Measurements from ENCODE around the gene NOD2.
A peak's percentile ranks its signal among the peaks of the same experiment; 100 is the strongest.

The NOD2 gene

DNA sequence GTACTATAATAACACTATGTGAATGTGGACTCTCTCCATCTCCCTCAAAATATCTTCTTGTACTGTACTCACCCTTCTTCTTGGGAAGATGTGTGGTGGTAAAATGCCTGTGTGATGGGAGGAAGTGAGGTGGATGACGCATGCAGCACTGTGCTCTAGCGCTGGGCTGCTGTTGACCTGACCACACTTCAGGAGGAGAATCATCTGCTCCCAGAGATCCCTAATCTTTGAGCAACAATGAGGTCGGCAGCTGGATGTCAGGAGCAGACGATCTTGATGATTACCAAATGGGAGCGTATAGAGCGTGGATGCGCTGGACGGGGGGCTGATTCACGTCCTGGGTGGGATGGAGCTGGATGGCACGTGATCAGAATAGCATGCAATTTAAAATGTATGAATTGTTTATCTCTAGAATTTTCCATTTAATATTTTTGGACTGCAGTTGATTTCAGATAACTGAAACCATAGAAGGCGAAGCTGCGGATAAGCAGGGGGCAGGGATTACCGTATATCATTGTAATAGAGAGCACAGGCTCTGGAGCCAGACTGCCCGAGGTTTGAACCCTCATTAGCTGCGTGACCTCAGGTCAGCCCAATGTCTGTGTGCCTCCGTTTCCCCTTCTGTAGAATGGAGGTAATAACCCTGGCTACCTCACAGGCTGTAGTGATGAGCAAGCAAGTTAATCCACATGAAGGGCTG, 24.8 kb downstream of the NOD2 start:
- no peak for DNase-seq

DNA sequence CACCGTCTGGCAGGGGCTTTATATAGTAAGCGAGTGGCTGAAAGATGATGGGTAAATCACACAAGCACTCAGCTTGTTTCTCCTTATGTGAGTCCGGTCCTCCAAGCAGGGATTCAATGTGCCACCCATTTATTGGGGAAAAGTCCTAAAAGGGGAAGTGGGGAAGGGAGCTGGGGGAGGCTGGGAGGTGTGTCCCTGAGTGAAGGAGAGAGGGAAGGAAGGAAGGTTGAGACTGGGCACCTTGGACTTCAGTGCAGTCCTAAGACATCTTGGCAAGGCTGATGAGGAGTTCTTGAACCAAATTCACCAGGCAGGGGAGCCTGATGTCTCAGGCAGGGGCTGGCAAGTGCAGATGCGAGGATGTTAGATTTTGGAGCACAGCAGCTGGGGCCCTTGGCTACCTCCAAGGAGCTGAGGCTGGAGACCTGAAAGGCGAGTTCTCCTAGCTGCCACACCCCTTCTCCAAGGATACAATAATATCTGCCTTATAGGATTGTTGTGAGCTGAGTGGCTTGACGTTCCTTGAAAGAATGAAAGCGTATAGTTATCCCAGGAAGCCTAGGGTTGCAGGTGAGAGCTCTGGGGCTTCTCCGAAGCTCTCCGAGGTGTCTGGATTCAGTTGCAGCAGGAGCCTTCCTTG, 25.5 kb downstream of the NOD2 start:
- DNase-seq: no peak

DNA sequence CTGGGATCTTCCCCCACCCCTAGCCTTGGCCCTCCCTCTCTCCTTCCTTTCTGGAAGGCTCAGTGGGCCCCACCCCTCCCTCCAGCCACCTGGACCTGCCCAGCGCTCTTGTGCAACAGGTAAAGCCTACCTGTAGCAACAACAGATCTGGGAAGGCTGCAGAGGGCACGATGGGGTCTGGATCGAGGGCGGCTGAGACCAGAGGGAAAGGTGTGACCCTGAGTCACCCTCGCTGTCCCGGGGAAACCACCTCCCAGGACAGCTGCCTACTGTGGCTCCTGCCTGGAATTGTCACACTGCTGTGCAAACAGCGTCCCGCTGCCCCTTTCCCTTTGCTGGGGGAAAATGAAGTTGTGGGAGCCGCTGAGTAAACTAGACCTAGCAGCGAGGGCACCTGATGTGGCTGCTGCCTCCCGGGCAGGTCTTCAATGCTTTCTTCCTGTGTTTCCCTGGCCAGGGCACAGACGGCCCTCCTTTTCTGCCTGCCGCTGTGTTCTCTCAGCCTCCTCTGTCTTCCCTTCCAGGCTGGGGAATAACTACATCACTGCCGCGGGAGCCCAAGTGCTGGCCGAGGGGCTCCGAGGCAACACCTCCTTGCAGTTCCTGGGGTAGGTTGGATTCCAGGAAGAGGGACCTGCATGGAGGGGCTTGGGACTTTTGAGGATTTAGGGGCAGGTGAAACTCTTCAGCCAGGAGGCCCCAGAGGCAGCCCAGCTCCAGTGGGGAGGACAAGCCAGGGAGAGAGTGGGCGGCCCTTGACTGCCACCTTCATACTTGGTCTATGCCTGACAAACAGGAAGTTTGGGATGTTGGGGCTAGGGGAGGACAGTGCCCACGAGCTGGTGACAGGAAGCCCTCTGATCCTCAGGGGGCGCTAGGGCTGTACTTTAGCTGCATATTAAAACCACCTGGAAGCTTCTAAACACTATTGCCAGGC, 26.3 kb downstream of the NOD2 start:
- DNase-seq: no peak

DNA sequence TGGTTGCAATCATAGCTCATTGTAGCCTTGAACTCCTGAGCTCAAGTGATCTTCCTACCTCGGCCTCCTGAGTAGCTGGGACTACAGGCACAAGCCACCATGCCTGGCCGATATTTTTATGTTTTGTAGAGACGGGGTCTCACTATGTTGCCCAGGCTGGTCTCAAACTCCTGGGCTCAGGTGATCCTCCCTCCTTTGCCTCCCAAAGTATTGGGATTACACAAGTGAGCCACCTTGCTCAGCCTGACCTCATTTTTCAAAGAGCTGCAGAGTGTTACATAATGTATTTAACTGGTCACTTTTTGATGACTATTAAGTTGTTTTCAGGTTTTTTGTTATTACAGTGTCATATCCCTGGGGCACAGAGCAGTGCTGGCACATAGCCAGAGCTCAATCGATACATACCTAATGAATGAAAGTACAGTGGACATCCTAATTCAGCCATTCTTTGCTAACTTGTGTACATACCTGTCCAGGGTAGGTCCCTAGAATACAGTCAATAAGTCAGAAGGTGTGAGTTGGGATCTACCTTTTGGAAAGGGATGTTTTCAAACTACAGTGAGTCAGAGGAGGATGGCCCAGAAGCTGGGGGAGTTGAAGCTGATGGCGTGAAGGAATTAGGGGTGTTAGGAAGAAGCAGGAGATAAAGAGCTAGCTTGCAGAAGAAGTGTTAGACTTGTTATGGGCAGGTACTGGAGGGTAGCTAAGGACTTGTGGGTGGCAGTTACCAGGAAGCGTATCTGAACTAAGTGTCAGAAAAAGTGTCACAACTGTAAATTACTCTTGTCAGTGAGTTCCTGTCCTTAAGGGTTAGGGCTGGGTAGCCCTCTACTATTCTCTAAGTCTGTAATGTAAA, 28.4 kb downstream of the NOD2 start:
- no peak for DNase-seq

DNA sequence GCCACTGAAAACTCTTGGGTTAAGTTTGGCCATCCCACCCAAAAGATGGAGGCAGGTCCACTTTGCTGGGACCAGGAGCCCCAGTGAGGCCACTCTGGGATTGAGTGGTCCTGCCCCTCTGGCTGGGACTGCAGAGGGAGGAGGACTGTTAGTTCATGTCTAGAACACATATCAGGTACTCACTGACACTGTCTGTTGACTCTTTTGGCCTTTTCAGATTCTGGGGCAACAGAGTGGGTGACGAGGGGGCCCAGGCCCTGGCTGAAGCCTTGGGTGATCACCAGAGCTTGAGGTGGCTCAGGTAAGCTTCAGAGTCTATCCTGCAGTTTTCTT, 29.0 kb downstream of the NOD2 start:
- no peak for DNase-seq

DNA sequence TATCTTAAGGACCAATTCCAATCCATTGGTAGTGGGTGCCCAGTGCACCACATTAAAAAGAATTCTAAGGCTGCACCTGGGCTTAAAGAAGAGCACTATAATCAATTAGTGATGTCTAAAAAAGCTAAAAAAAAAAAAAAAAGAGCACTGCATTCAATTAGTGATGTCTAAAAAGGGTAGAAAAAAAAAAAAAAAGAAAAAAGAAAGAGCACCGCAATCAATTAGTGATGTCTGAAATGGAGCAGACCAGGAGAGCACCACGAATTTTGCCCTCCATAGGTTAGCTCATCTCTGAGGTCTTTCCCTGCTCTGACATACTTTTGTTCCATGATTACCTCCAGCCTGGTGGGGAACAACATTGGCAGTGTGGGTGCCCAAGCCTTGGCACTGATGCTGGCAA, 29.6 kb downstream of the NOD2 start:
- no peak for DNase-seq

DNA sequence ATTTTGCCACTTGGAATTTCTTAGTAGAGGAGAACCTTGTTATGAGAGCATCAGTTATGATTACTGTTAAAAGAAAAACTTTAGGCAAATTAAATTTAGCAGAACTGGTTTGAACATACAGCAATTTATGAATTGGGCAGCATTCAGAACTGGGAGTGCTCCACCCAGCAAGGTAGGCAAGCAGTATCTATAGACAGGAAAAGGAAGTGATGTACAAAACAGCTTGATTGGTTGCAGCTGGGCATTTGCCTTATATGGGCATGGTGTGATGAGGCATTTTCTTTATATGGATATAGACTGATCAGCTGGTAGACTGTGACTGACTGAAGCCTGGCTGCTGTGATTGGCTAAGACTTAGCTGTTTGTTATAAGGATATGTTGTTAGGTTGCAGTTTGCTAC, 30.9 kb downstream of the NOD2 start:
- DNase-seq: no peak

DNA sequence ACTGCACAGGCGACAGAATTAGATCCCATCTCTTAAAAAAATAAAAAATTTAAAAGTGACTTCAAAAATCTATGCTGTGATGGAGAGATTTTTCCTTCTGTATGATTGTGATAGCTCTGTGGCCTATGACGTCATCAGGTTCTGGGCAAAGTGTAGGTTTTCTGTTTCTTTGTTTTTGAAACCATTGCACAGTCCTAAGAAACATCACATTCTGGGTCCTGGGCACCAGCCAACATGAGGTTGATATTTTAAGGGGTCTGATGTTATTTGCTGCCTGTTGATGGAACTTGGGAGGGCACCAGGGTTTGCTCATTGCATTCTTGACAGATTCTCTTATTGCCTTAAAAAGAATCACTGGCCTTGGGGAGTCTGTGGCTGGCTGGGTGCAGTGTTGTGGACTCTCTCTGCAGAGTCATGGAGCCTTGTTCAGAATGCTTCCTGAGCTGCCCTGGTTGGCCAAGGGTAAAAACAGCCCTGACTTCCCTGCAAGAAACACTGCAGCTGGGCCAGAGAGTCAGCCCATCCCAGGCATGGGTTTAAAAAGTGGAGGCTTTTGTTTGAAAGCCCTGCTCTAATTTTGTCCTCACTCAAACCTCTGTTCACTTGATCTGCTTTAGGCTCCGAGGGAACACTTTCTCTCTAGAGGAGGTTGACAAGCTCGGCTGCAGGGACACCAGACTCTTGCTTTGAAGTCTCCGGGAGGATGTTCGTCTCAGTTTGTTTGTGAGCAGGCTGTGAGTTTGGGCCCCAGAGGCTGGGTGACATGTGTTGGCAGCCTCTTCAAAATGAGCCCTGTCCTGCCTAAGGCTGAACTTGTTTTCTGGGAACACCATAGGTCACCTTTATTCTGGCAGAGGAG, 38.0 kb downstream of the NOD2 start:
- no peak for DNase-seq

DNA sequence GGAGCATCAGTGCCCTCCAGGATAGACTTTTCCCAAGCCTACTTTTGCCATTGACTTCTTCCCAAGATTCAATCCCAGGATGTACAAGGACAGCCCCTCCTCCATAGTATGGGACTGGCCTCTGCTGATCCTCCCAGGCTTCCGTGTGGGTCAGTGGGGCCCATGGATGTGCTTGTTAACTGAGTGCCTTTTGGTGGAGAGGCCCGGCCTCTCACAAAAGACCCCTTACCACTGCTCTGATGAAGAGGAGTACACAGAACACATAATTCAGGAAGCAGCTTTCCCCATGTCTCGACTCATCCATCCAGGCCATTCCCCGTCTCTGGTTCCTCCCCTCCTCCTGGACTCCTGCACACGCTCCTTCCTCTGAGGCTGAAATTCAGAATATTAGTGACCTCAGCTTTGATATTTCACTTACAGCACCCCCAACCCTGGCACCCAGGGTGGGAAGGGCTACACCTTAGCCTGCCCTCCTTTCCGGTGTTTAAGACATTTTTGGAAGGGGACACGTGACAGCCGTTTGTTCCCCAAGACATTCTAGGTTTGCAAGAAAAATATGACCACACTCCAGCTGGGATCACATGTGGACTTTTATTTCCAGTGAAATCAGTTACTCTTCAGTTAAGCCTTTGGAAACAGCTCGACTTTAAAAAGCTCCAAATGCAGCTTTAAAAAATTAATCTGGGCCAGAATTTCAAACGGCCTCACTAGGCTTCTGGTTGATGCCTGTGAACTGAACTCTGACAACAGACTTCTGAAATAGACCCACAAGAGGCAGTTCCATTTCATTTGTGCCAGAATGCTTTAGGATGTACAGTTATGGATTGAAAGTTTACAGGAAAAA, 38.8 kb downstream of the NOD2 start:
- no peak for DNase-seq

DNA sequence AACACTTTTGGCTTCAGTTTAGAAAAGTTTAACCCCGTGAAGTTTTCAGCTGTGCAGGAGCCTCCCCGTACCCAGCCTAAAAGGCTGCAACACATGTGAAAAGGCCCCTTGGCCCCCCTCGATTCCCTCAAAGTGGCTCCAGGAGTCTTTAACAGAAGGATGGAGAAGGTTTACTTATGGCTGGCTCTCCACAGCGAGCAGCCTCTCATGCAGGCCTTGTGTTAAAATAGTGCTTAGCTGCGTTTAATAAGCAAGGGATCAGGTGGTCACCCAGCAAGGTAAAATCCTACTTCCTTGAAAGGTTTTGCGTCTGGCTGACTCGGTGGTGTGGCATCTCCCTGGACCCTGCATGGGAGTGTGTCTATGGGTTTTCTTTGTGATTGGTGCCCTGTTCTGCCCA, 40.1 kb downstream of the NOD2 start:
- DNase-seq: no peak

DNA sequence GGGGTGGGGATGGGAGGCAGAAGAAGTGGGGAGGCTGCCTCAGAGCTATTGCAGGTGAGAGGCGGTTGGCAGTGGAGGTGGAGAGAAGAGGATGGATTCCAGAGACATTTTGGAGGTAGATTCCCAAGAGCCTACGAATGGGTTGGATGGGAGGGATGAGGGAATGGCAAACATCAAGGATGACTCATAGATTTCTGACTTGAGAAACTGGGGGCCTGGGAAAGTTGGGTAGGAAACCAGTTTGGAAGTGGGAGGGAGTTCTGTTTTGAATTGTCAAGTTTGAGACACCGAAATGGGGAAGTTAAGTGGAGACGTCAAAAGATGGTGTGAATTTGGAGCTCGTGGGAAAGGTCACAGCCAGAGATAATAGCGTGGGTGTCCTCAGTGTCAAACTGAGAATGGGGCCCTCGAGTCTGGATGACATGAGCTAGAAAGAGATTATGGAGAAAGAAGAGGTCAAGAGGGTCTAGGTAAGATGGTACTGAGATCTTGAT, 42.3 kb downstream of the NOD2 start:
- DNase-seq: no peak

DNA sequence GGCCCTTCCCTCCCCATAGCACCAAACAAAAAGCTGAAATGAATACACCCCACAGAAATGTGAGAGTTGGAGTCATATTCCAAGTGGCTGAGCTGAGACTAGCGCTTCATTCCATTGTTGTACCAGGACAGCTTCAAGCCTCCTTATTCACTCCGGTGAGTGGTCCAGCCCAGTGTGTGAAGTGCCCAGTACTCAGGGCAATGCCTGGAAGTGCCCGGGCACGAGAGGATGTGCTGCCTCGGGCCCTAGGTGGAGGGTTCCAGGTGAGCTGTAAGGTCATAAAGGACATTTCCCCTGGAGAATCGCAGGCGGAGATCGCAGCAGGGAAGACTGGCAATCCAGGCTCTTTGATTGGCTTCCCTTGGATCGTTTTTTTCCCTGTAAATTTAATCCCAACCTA, 43.0 kb downstream of the NOD2 start:
- no peak for DNase-seq

DNA sequence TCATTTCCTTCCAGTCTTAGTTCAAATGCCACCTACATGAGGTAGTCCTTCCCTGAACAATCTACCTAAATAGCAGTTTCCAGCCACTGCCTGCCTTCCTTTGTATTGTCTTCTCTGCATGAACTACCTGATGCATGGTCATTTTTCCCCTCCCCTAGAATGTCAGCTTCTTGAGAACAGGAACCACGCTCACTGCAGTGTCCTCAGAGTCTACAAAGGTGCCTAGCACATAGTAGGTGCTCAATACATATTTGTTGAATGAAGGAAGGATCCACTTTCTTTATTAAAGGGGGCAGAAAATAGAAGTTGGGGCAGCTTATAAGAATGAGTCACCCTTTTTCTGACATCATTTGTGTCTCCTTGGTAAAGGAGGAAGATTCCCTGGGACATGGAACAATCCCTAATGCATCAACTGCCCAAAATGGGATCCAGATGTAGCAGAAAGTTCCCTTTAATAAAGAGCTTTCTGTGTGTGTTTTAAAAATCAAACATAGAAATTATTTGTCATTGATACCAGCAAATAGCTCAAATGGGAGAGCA, 44.1 kb downstream of the NOD2 start:
- no peak for DNase-seq

DNA sequence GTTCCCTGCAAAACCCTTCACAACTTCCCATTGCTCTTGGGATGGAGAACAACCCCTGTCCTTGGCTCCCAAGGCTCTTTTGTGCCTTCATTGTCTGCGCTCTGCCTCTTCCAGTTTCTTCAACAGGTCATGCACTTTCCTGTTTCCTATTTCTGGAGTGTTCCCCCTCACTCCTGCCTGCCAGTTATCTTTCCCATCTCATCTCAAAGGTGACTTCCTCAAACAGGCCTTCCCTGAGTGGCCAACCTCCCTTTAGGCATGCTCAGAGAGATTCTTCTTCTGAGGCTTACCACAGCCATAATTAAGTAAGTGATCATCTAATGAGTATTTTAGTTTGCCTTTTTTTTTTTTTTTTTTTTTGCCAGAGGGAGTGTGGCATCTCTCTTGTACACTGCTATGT, 45.6 kb downstream of the NOD2 start:
- no peak for DNase-seq

DNA sequence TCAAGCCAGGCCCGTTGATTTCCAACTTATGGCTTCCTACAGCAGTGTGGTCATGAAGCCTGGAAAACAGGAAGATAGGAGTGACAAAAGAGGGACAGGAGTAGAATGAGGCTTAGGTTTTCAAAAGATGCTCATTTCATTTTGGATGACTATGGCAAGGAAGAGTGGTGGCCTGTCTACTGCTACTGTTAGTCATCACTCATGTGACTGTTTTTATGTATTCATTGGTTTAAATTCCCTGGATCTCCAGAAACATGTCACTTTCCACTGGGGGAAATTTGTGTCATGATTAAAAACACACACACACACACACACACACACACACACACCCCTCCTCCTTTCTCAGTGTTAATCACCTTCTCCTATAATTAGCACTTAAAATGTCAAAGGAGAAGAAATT, 47.3 kb downstream of the NOD2 start:
- no peak for DNase-seq

DNA sequence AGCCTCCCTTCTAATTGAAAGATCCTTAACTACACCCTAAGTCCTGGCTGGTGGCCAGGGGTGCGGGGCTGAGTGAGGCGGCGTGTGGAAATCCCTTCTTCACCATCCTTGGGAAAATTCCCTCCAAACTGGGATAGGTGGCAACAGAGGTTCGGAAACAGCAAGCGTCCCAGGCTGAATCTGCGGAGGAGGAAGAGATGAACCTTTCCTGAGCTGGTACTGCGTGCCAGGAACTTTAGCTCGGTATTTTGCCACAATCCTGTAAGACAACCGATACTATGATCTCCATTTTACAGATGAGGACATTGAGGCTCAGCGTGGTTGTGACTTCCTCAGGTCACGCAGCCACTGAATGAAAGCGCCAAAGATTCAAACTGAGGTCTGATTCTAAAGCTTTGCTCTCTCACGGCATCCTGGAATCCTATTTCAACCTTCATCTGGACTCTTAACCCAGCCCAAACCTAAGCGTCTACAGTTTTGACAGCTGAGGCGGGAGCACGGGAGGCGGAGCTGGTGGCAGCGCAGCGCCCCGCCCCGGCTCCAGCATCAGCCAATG, 47.9 kb downstream of the NOD2 start:
- no peak for DNase-seq

DNA sequence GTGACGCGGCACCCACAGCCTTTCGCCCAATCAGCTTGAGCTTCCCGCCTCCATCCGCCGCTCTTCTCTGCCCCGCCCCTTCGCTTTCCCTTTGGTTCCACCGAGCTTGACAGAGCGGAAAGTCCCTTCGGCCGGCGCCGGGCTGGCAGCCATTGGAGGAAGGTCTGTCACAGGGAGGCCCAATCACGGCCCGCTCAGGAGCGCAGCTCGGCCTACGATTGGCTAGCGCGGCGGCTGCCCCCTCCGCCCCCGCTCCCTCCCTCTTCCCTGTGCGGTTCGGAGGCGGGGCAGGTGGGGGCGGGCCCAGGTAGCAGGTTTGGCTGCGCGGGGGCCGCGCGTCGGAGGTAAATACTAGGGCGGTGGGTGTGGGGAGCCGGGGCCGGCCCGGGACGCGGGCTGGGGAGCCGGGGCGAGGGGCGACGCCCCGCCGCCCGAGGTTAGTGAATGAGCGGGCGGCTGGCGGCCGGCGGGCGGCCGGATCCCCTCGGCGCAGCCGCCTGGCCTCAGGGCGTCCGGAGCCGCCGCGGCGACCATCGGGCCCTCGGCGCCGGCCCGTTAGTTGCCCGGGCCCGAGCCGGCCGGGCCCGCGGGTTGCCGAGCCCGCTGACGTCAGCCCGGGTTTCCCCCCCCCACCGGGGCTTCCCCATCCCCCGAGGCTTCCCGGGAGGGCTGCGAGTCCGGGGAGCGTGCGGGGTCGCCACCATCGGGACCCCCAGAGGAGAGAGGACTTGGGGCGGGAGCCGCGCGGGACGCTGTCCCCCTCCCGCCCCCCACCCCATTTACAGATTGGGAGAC, 48.6 kb downstream of the NOD2 start, which contains the start of gene CYLD:
CYLD (plus strand) TSS at position 306 of the 795 bp plus-strand sequence. CDS start 7,613 bp downstream, outside the sequence.
- DNase-seq: peak; percentile 100

DNA sequence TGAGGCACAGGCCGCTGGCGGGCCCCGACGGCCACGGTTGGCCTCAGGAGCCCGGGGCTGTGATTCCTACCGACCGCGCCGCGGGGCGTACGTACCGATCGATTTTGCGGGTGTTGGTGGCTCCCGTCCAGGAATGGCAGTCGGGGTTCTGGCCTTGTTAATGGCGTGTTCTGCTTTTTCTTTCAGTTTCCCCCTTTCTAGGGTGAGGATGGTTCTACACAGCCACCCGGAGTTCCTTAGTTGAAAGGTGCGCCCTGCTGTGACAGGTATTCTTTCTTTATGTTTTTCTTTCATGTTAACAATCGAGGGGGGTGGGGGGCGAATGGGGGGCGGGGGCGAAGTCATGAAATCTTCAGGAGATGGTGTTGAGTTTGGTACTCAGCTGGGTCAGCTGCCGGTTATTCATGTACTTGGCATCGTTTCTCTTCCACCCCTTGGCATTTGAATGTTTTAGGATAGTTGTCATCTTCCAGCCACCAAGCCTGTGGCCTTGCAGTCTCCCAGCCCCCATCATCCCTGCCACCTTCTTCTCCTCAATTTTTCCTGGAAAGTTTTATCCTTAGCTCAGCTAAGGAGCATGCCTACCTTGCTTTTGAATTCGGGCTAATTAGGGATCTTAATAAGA, 49.3 kb downstream of the NOD2 start:
- DNase-seq: peak; percentile 50

Data from CD4-positive, alpha-beta T cell treated with Interleukin-15 for 1 hour (primary cell).